ENCODE results near the gene FARS2.

FARS2 gene

DNA sequence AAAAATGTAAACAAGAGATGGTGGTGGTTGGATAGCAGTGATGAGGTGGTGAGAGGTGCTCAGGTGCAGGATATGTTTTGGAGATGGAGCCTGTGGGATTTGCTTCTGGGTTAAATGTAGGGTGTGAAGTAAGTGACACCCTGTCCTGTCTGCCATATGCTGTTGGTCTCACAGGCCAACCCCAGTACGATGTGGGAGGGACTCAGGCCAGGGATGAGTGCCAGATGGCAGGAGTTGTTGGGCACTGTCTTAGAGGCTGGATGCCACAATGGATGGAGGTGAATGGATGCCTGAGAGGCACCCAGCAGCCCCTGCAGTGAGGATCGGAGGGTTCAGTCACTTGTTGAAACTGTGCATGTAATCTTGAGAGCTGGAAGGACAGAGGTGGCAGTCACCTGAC, 486.1 kb downstream of the FARS2 start:
- TF ChIP-seq ZFX (IDR thresholded peaks at IDR 0.05) (no peak), CTCF (conservative IDR thresholded peaks at IDR 0.05) (no peak)
- H3K27ac ChIP-seq: no peak overlapping the region

DNA sequence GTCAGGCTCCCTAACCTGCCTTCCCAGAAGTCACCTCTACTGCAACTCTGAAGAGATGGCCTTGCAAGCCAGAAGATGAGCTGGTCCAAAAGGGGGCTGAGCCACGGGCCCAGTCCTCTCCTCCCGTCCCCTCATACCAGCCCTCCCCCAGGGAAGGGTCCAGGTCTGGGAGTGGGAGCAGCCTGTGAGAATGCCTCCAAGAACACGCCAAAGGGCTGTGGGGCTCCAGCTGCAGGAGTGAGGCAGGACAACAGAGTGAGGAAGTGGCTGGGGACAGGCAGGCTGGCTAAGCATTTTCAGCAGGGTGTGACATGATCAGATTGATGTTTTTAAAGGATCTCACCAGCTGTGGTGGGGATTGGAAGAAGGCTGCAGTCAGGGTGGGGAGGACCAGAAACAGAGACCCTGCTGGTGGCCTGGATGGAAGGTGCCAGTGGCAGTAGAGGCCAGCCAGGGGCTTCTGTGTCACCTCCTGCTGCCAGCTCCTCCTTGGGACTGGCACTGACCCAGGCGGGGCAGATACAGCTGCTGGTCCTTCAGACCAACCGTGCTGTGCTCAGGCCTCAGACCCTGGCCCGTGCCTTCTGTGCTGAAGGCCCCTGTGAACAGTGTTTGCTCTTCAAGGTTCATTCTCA, 487.8 kb downstream of the FARS2 start:
- no peak for TF ChIP-seq ZFX (IDR thresholded peaks at IDR 0.05)
- TF ChIP-seq CTCF (conservative IDR thresholded peaks at IDR 0.05): no peak
- no peak overlapping the region for H3K27ac ChIP-seq

- H3K27ac ChIP-seq: no peak overlapping the region
- TF ChIP-seq ZFX (IDR thresholded peaks at IDR 0.05) (no peak), CTCF (conservative IDR thresholded peaks at IDR 0.05) (no peak)
Measured at GRCh38 chr6:5749651-5750215, 488.4 kb downstream of the FARS2 start.

- H3K27ac ChIP-seq: no peak overlapping the region
- TF ChIP-seq ZFX (IDR thresholded peaks at IDR 0.05) (no peak), CTCF (conservative IDR thresholded peaks at IDR 0.05) (no peak)
Measured at GRCh38 chr6:5751525-5752390, 490.4 kb downstream of the FARS2 start.

DNA sequence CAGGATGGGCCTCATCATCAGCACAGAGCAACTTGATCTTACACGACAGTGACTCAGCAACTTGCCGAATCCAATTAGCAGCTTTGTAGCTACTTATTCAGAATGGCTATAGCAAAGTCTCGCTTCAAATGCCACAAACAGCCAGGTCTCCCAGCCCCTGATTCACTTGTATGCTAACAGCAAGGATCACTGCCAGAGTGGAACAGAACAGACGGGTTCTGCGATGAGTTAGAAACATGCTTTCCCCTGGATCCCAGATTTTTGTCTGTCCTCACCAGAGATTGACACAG, 491.0 kb downstream of the FARS2 start:
- TF ChIP-seq ZFX (IDR thresholded peaks at IDR 0.05) (no peak), CTCF (conservative IDR thresholded peaks at IDR 0.05) (no peak)
- no peak overlapping the region for H3K27ac ChIP-seq

- TF ChIP-seq CTCF (conservative IDR thresholded peaks at IDR 0.05) (no peak), ZFX (IDR thresholded peaks at IDR 0.05) (no peak)
Measured at GRCh38 chr6:5753209-5753608, 491.9 kb downstream of the FARS2 start.

GRCh38 chr6:5754904-5755303, 493.6 kb downstream of the FARS2 start:
- TF ChIP-seq ZFX (IDR thresholded peaks at IDR 0.05): no peak
- H3K27ac ChIP-seq: no peak overlapping the region

More at GRCh38 chr6:5753209-5753608, 491.9 kb downstream of the FARS2 start:
- H3K27ac ChIP-seq: no peak overlapping the region
